ENCODE measurements around the gene UBL3. TPM values are rescaled to one million over a fixed set of nuclear protein-coding genes. Genes with fewer than 3 reads are reported as not detected.

The UBL3 gene
- total and polyA plus RNA-seq, 2 of the 8 experiments (the other 6 are each of a cell fraction or from before 2014, with no cell fraction given): 5.3 to 16.1 TPM

DNA sequence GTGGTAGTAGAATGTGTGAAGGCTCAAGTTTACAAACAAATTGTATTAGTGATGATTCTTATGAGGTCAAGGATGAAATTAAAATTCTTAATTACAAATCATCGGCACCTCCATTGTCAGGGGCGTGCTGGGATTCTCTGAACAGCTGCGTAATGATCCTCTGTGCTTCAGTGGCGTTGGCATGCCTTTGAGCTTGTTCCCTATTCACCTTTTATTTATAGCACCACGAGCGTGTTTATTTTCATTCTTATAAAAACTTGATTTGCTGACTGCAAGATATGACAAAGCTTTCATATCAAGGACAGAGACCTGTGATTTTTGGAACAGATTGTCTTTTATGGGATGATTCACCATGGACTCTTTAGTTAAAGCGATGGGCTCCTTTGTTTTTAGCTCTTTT is 18.2 kb upstream of the UBL3 start (continued):
- no peak for TF ChIP-seq RFX5 (IDR thresholded peaks at IDR 0.05; ENCODE audit: borderline replicate concordance, low read depth, low read length)
- TF ChIP-seq SP2 (IDR thresholded peaks at IDR 0.05; ENCODE audit: low read length): no peak
- TF ChIP-seq CHD1 (IDR thresholded peaks at IDR 0.05; ENCODE audit: low read depth, low read length): no peak
- no peak for TF ChIP-seq YY1 (IDR thresholded peaks at IDR 0.05; ENCODE audit: low read depth, low read length)
- no peak for TF ChIP-seq PHF8 (conservative IDR thresholded peaks at IDR 0.05; ENCODE audit: low read depth, low read length)
